Panc1 (cell line): ENCODE data around the gene PTTG1IP. TPM values are rescaled to one million over a fixed set of nuclear protein-coding genes. Genes with fewer than 3 reads are reported as not detected.

Experiments used
- ATAC-seq: fragments of 200-7000 bp; cut with Tn5 transposase; 2 replicates; pipeline ENCODE4 v1.9.1; 2020; ENCODE audit warnings: mild to moderate bottlenecking, moderate library complexity
- BruUV-seq: library from RNA; stranded (reverse); fragments of 400-500 nt; replicated peaks from 2 replicates; lab custom pipeline; 2021; lab: Mats Ljungman, UMichigan
- CTCF ChIA-PET: fragments of 300-600 bp; sonication (Branson Sonifier 250); formaldehyde crosslinking; loops from one replicate; lab custom pipeline; 2022; ENCODE audit warnings: antibody characterized with exemption; lab: Charles Lee
- POLR2A ChIA-PET: fragments of 300-600 bp; sonication (Branson Sonifier 250); formaldehyde crosslinking; loops from one replicate; lab custom pipeline; 2022; ENCODE audit warnings: antibody characterized with exemption; lab: Charles Lee
- DNase-seq: peaks from one replicate; pipeline ENCODE4 v3.0.0-alpha.2; 2010; ENCODE audit warnings: low read depth, low spot score
- H3K27ac ChIP-seq: 2 replicates; pipeline ENCODE4 v1.5.1; 2011; ENCODE audit warnings: mild to moderate bottlenecking, low read length, inconsistent platforms
- H3K27me3 ChIP-seq: fragments of 200-500 bp; sonication (Bioruptor generic); 2 replicates; pipeline ENCODE4 v1.6.0; 2014; ENCODE audit warnings: low read length, inconsistent platforms; ENCODE audit not compliant: control insufficient read depth, insufficient read depth
- H3K36me3 ChIP-seq: fragments of 200-500 bp; sonication (Bioruptor generic); 2 replicates; pipeline ENCODE4 v1.5.1; 2014; ENCODE audit warnings: inconsistent platforms, mild to moderate bottlenecking, low read length, moderate library complexity; ENCODE audit not compliant: control insufficient read depth, insufficient read depth
- H3K4me1 ChIP-seq: 2 replicates; pipeline ENCODE4 v1.5.1; 2011; ENCODE audit warnings: inconsistent platforms, mild to moderate bottlenecking, low read length, moderate library complexity; ENCODE audit not compliant: control insufficient read depth, insufficient read depth
- H3K4me3 ChIP-seq, 2 experiments: 2 replicates each; pipeline ENCODE4 v1.5.1; 2011 to 2012; ENCODE audit warnings: low read depth in 2 of 2, low read length in 2 of 2, mild to moderate bottlenecking in 2 of 2, inconsistent platforms in 1 of 2, moderate library complexity in 1 of 2
- H3K9me3 ChIP-seq: fragments of 200-500 bp; sonication (Bioruptor generic); 2 replicates; pipeline ENCODE4 v1.5.1; 2014; ENCODE audit warnings: low read depth, mild to moderate bottlenecking, inconsistent platforms, low read length, moderate library complexity; ENCODE audit not compliant: control insufficient read depth, insufficient read depth
- CTCF ChIP-seq: fragments of 450-650 bp; IDR thresholded peaks from 2 replicates; pipeline ENCODE4 v1.5.1; 2017; ENCODE audit warnings: mild to moderate bottlenecking
- POLR2AphosphoS5 ChIP-seq: IDR thresholded peaks from 2 replicates; pipeline ENCODE4 v1.6.1; 2012; ENCODE audit warnings: mild to moderate bottlenecking, low read depth, low read length, moderate library complexity
- SIN3A ChIP-seq: IDR thresholded peaks from 2 replicates; pipeline ENCODE4 v1.6.1; 2012; ENCODE audit warnings: low read depth, mild to moderate bottlenecking, low read length, moderate library complexity, borderline replicate concordance; ENCODE audit not compliant: insufficient read depth
- TCF7L2 ChIP-seq: IDR thresholded peaks from 2 replicates; pipeline ENCODE4 v1.6.1; 2011; ENCODE audit warnings: mild to moderate bottlenecking, low read depth, low read length, inconsistent platforms
- in situ Hi-C: cut with HindIII; loops from 2 replicates; pipeline ENCODE4 v1.10.0; 2016; ENCODE audit warnings: low sequenced_read_pairs, low pct_unique_long_range_greater_than_20kb
- intact Hi-C: fragments of 100-400 bp; cut with micrococcal nuclease; formaldehyde crosslinking; loops from one replicate; pipeline ENCODE4 v1.10.0; 2022; ENCODE audit not compliant: unreplicated experiment
- total RNA-seq: library from RNA; stranded (reverse); gene quantifications from one replicate; pipeline ENCODE4 v1.2.1, GENCODE V29; 2021; ENCODE audit not compliant: unreplicated experiment
- TF ChIP-seq, protein P1 (sequence below), 2 experiments: IDR thresholded peaks; 2 replicates each; pipeline ENCODE4 v1.6.1; 2011 to 2012; ENCODE audit warnings: low read depth in 2 of 2, control low read depth in 1 of 2, low read length in 1 of 2, mild to moderate bottlenecking in 1 of 2, moderate library complexity in 1 of 2; ENCODE audit not compliant: insufficient read depth in 1 of 2

PTTG1IP gene
- total RNA-seq, 1 experiment from 2014 or later, result 226 TPM

DNA sequence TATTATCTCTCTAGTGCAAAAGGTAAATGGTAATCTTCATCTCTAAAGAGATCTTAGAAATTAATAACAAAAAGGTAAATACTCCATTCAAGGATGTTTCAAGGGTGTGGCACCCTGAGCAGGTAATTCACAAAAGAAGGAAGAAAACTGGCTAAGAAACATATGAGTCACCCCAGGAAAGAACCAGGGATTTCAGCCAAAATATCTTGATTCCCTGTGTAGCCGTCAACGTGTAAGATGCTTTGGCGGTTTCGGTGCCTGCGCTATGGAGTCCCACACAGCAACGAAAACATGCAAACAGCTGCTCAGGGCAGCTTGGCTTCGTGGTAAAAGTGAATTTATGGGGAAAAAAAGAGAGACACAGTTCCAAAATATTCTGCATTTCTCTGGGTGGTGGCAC, 43.5 kb upstream of the PTTG1IP start:
- no TSS peak for BruUV-seq
- intact Hi-C loops, result no loop called here
- CTCF ChIA-PET, result interaction anchor here (0.6 kb wide), 1 partner anchor 278 kb away, joined by 4 read pairs; no protein-coding TSS in a partner anchor
- peaks cover 29% of the 10 kb centered on the region for H3K4me1 ChIP-seq
- peak overlapping the region in 1 of 2 experiments; percentile 16; a peak in 1 of 4 replicates for H3K4me3 ChIP-seq
- no peaks in the 10 kb centered on the region for H3K36me3 ChIP-seq
- no peaks in the 10 kb centered on the region for H3K9me3 ChIP-seq
- in situ Hi-C loops, result no loop called here
- POLR2A ChIA-PET, result no interaction called here
- DNase-seq (no peak), ATAC-seq (no peak)
- 0 out of 2 replicates have a peak overlapping the region, but pooled peaks have one; percentile 12 for H3K27ac ChIP-seq
- H3K27me3 ChIP-seq, result no peaks in the 10 kb centered on the region
- TF ChIP-seq CTCF (no peak), TCF7L2 (no peak), SIN3A (no peak), POLR2AphosphoS5 (no peak)
- TF ChIP-seq, protein P1, sequence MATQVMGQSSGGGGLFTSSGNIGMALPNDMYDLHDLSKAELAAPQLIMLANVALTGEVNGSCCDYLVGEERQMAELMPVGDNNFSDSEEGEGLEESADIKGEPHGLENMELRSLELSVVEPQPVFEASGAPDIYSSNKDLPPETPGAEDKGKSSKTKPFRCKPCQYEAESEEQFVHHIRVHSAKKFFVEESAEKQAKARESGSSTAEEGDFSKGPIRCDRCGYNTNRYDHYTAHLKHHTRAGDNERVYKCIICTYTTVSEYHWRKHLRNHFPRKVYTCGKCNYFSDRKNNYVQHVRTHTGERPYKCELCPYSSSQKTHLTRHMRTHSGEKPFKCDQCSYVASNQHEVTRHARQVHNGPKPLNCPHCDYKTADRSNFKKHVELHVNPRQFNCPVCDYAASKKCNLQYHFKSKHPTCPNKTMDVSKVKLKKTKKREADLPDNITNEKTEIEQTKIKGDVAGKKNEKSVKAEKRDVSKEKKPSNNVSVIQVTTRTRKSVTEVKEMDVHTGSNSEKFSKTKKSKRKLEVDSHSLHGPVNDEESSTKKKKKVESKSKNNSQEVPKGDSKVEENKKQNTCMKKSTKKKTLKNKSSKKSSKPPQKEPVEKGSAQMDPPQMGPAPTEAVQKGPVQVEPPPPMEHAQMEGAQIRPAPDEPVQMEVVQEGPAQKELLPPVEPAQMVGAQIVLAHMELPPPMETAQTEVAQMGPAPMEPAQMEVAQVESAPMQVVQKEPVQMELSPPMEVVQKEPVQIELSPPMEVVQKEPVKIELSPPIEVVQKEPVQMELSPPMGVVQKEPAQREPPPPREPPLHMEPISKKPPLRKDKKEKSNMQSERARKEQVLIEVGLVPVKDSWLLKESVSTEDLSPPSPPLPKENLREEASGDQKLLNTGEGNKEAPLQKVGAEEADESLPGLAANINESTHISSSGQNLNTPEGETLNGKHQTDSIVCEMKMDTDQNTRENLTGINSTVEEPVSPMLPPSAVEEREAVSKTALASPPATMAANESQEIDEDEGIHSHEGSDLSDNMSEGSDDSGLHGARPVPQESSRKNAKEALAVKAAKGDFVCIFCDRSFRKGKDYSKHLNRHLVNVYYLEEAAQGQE (IDR thresholded peaks at IDR 0.05; ENCODE audit: insufficient read depth in 1 of 2, low read depth in 2 of 2, low read length in 1 of 2), result no peak

GRCh38 chr21:44914176-44914874, 40.8 kb upstream of the PTTG1IP start:
- ChIA-PET POLR2A (interaction anchor here (0.7 to 0.9 kb wide), 2 partner anchors 13 to 22 kb away, joined by 4 to 15 read pairs; no protein-coding TSS in a partner anchor), CTCF (no interaction called here)
- ATAC-seq (no peak), DNase-seq (no peak)
- Histone ChIP-seq H3K36me3 (no peaks in the 10 kb centered on the region), H3K27ac (peak overlapping the region; percentile 78), H3K4me3 (peak overlapping the region in 1 of 2 experiments; percentile 47; a peak in 2 of 4 replicates), H3K9me3 (no peaks in the 10 kb centered on the region), H3K27me3 (no peaks in the 10 kb centered on the region), H3K4me1 (peaks cover 39% of the 10 kb centered on the region)
- BruUV-seq, result no TSS peak
- intact Hi-C loops, result no loop called here
- in situ Hi-C loops, result no loop called here
- TF ChIP-seq CTCF (no peak), POLR2AphosphoS5 (no peak)
